Muscle of leg (tissue), 11 donors: ENCODE measurements around the gene ABTB2. TPM values are rescaled to one million over a fixed set of nuclear protein-coding genes. Genes with fewer than 3 reads are reported as not detected.
"Not testable (repeated sequence)": the region's sequence is repeated elsewhere in the genome, so short reads cannot be mapped to it uniquely, and the experiment has no call there.

Source experiments
- DNase-seq: peaks from one replicate; pipeline ENCODE4 v3.0.0; 2013
- H3K27ac ChIP-seq: one replicate; pipeline ENCODE4 v1.5.1; 2013; ENCODE audit warnings: mild to moderate bottlenecking, low read length, control low read depth
- H3K27me3 ChIP-seq: one replicate; pipeline ENCODE4 v1.6.1; 2013; ENCODE audit warnings: low read length; ENCODE audit not compliant: control insufficient read depth, insufficient read depth
- H3K36me3 ChIP-seq: one replicate; pipeline ENCODE4 v1.6.1; 2013; ENCODE audit warnings: low read length; ENCODE audit not compliant: control insufficient read depth, insufficient read depth
- H3K4me1 ChIP-seq: one replicate; pipeline ENCODE4 v1.6.1; 2013; ENCODE audit warnings: low read length; ENCODE audit not compliant: control insufficient read depth, insufficient read depth
- H3K4me3 ChIP-seq: one replicate; pipeline ENCODE4 v1.5.1; 2013; ENCODE audit warnings: low read length, control low read depth
- H3K9me3 ChIP-seq: replicated peaks from 2 replicates; pipeline ENCODE4 v1.6.1; 2013; ENCODE audit warnings: low read depth, low read length; ENCODE audit not compliant: control insufficient read depth
- WGBS: methylation state at CpG from one replicate; pipeline ENCODE4 v1.1.5; 2013; ENCODE audit warnings: missing lambda C conversion rate; ENCODE audit not compliant: insufficient coverage; 5-methylcytosine and 5-hydroxymethylcytosine counted together
- polyA plus RNA-seq, 8 donors: library from polyadenylated mRNA; unstranded; fragments of 120-200 nt; gene quantifications; one replicate each; pipeline versions ENCODE4 v1.2.1 to v1.2.3, GENCODE V29; 2013; ENCODE audit warnings: inconsistent platforms in 1 of 8, low replicate concordance in 1 of 8; ENCODE audit not compliant: insufficient read length in 8 of 8, insufficient read depth in 1 of 8
- total RNA-seq: library from RNA; stranded (reverse); fragments of 120-200 nt; gene quantifications from one replicate; pipeline ENCODE4 v1.2.4, GENCODE V29; 2013

The ABTB2 gene
- total and polyA plus RNA-seq, 9 donors, result 3.5 to 8.5 (median 6.5) TPM

DNA sequence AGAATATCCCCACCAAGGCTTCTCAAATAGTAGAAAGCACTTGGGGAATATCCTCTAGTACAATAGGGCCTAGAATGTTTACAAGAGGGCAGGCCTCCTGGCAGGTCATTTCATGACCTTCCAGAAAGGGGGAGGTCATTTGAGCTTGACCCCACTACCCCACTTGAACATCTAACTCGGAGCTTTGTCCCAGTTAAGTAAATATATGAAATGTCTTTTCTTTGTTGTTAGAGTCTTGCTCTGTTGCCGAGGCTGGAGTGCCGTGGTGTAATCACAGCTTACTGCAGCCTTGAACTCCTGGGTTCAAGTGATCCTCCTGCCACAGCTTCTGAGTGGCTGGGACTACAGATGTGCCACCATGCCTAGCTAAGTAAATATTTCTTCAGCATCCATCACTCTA is 108.4 kb downstream of the ABTB2 start:
- H3K36me3 ChIP-seq, result no peaks in the 10 kb centered on the region
- no peak overlapping the region for H3K27ac ChIP-seq
- H3K4me3 ChIP-seq, result no peak overlapping the region
- no CpG with 5 or more reads among the region's 3 CpGs for WGBS
- no peaks in the 10 kb centered on the region for H3K27me3 ChIP-seq
- peaks cover 13% of the 10 kb centered on the region for H3K4me1 ChIP-seq
- no peak for DNase-seq
- no peaks in the 10 kb centered on the region for H3K9me3 ChIP-seq

DNA sequence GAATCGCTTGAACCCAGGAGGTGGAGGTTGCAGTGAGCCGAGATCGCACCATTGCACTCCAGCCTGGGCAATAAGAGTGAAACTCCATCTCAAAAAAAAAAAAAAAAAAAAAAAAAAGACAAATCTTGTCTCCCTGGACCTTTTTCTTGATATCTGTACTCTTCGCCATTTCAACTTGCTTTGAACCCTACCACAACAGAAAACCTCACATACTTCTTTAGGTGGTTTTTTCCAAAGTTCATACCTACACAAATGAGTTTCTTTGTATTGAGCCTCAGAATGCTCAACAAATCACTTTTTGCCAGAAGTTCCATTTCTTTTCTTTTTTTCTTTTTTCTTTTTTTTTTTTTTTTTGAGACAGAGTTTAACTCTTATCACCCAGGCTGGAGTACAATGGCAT is 111.3 kb downstream of the ABTB2 start:
- not testable (repeated sequence) for H3K4me3 ChIP-seq, H3K27me3 ChIP-seq, H3K9me3 ChIP-seq, H3K36me3 ChIP-seq, DNase-seq, H3K27ac ChIP-seq
- peaks cover 13% of the 10 kb centered on the region for H3K4me1 ChIP-seq
- no CpG with 5 or more reads among the region's 4 CpGs for WGBS

DNA sequence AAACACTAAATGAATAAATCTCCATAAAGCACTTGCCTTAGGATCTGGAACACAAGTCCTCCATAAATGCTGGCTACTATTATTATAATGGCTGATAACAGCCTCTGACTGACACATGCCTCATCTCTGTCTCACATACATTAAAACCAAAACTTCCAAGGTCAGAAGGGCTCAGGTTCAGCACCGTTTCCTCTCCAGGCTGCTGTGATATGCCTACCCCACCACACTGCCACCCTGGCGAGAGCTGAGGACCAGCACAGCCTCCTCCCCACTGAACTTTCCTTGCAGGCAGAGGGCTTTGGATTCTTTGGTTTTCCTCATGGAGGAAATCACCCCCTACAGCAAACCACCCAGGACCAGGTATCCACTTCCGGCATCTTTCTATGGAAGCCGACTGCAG is 112.8 kb downstream of the ABTB2 start:
- Histone ChIP-seq H3K9me3 (no peaks in the 10 kb centered on the region), H3K4me3 (no peak overlapping the region), H3K27me3 (no peaks in the 10 kb centered on the region), H3K27ac (no peak overlapping the region), H3K36me3 (no peaks in the 10 kb centered on the region), H3K4me1 (peaks cover 8% of the 10 kb centered on the region)
- 92% methylated on average over 4 of the region's 4 CpGs for WGBS
- DNase-seq, result no peak

DNA sequence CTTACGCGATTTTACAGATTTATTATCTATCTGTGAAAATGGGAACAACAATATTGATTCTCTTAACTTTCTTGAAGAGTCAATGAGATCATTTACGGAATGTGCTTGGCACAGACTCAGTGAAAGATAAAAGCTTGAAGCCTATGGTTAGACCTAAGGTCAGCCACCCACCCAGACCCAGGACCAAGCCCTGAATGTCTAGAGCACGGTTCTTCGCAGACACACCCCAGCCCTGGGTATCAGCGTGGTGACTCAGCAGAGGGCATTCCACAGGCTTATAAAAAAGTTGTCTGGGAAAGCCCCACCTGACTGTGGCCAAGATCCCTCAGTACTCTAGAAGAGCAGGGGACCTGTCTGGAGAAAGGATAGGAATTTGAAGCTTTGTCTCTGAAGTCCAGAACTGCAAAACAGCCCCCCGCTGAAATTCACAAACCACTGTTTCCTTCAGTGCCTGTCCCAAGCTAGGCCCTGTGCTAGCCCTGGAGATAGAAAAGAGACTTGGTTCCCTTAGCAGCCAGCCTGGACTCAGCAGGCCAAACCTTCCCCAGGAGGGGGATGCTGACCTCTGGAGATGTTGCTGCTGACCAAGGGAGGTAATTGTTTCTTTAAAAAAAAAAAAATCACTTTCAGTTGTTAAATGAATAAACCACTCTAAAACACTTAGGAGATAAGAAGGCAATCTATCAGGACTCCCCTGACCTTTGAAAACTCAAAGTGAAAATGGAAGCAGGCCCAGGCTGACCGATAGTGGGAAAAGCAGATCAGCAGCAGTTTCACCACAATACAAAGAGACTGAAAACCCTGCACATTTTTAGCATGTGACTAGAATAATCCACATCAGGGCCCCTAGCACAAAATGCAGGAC is 114.0 kb downstream of the ABTB2 start:
- Histone ChIP-seq H3K27ac (no peak overlapping the region), H3K4me1 (peaks cover 14% of the 10 kb centered on the region), H3K36me3 (no peaks in the 10 kb centered on the region), H3K27me3 (no peaks in the 10 kb centered on the region), H3K4me3 (no peak overlapping the region), H3K9me3 (no peaks in the 10 kb centered on the region)
- no peak for DNase-seq
- WGBS, result 92% methylated on average over 4 of the region's 8 CpGs

DNA sequence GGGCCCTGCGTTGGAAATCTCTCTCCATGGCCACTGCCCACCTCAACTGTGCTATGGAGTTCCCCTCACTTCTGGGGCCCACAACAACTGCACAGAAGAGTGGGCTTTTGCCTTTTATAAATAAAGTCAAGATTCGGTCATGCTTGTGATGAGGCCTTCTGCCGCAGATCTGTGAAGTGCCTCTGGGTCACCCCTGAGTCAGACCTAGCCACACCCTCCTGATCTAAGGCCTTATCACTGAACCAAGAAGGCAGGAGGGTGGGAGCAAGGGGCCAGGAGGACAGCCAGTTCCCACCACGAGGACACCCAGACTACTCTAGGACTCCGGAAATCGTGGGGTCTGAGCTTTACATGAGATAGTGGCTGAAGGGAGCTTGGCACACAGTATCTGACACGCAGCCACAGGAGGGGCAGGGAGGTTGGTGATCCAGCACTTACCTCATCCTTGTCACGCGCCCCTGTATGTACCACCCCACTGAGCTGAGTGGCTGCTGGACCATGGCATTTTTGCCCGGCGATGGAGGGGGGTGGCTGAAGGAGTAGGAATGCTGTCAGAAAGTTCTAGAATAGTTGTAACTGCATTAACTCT is 115.7 kb downstream of the ABTB2 start:
- 94% methylated on average over 7 of the region's 11 CpGs for WGBS
- DNase-seq, result no peak
- no peaks in the 10 kb centered on the region for H3K27me3 ChIP-seq
- peaks cover 14% of the 10 kb centered on the region for H3K4me1 ChIP-seq
- no peak overlapping the region for H3K27ac ChIP-seq
- no peaks in the 10 kb centered on the region for H3K36me3 ChIP-seq
- no peak overlapping the region for H3K4me3 ChIP-seq
- H3K9me3 ChIP-seq, result no peaks in the 10 kb centered on the region

DNA sequence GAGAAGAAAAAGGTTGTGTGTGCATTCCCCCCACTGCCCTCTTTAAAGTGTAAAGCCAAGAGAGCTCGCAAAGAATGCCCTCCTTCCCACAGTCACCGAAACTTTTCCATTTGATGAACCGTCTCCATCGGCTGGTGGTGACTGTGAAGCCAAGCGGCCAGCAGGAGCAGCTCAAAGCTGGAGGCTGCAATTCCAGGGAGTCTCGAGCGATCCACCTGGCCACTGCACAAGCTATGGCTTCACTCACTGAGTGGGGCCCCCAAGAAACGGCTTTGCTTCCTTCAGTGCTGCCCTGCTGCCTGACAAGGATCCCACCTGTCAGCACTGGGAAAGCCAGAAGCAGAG is 117.7 kb downstream of the ABTB2 start:
- Histone ChIP-seq H3K9me3 (no peaks in the 10 kb centered on the region), H3K4me3 (no peak overlapping the region), H3K36me3 (no peaks in the 10 kb centered on the region), H3K4me1 (peaks cover 21% of the 10 kb centered on the region), H3K27ac (no peak overlapping the region), H3K27me3 (no peaks in the 10 kb centered on the region)
- 15% methylated on average over 8 of the region's 8 CpGs for WGBS
- no peak for DNase-seq

DNA sequence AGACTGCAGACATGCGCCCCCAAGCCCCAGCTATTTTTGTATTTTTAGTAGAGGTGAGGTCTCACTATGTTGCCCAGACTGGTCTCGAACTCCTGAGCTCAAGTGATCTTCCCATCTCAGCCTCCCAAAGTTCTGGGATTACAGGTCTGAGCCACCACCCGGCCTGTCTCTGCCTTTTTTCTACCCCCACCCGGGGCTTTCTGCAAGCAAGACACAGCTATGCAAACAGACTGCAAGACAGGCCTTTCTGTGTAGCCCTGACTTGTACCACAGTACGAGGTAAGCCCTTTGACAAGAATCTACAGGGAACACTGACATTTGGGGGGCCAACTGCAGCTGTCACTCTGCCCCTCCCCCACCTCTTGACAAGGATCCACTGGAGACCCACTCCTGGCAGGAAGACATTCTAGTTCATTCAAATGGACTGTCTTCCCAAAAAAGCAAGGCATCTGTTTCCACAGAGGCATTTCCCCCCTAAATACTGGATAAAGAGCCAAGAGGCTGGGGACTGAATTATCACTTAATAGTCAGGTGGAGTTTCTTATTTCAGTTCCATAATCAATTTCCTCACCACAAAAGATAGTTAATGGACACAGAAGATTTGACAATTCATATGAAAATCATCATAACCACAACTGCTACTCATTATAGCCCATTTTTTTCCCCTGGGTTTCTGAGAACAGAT is 118.2 kb downstream of the ABTB2 start:
- WGBS, result 32% methylated on average over 3 of the region's 5 CpGs
- H3K27ac ChIP-seq, result no peak overlapping the region
- H3K9me3 ChIP-seq, result no peaks in the 10 kb centered on the region

DNA sequence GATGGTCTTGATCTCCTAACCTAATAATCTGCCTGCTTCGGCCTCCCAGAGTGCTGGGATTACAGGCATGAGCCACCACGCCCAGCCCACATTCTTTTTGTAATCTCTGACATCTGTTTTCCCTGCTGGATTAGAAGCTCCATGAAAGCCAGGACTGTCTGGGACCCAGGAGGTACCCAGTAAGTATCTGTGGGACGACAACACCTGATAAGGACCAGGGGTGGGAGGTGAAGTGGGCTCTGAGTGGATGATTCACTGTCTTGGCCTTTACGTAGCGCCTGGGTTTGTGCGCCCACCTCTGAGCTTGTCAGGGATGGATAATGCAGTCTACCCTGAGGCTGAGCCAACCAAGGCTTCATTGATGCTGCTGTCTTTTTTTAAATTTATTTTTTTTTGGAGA is 118.8 kb downstream of the ABTB2 start:
- Histone ChIP-seq H3K27me3 (no peaks in the 10 kb centered on the region), H3K4me3 (no peak overlapping the region), H3K27ac (no peak overlapping the region), H3K4me1 (peaks cover 26% of the 10 kb centered on the region), H3K36me3 (no peaks in the 10 kb centered on the region), H3K9me3 (no peaks in the 10 kb centered on the region)
- WGBS, result 90% methylated on average over 3 of the region's 6 CpGs
- no peak for DNase-seq

More for the DNA sequence above, 118.2 kb downstream of the ABTB2 start:
- Histone ChIP-seq H3K36me3 (no peaks in the 10 kb centered on the region), H3K27me3 (no peaks in the 10 kb centered on the region), H3K4me1 (peaks cover 21% of the 10 kb centered on the region), H3K4me3 (no peak overlapping the region)
- no peak for DNase-seq

DNA sequence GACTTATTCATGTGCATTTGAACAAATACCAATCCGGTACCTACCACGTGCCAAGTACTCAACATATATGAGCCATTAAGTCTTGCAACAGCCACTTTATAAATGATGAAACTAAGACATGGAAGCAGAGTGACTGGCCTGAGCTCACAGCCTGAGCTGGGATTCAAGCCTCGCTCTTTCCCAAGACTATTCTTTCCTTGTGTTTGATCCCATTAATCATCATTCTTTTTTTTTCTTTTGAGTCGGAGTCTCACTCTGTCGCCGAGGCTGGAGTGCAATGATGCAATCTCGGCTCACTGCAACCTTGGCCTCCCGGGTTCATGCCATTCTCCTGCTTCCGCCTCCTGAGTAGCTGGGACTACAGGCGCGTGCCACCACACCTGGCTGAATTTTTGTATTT is 119.3 kb downstream of the ABTB2 start:
- Histone ChIP-seq H3K9me3 (no peaks in the 10 kb centered on the region), H3K27ac (no peak overlapping the region), H3K36me3 (no peaks in the 10 kb centered on the region), H3K4me1 (peaks cover 22% of the 10 kb centered on the region), H3K27me3 (no peaks in the 10 kb centered on the region), H3K4me3 (no peak overlapping the region)
- 97% methylated on average over 8 of the region's 11 CpGs for WGBS
- no peak for DNase-seq

DNA sequence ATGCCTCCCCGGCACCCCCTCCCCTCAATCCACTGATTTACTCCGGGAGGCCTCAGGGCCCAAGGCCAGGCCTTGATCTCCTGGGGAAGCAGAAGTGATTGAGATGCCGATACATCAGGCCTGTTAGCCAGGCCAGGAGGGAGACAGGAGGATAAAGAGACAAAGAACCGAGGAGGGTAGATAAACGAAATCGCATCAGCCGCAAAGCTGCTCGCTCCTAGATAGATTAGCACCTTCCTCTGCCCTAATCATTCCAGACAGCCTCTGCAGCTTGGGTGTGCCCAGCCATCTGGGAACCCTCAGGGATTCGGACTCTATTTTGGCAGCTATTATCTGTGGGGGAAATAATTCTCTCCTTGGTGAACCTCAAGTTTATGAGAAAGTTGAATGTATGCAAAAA is 121.2 kb downstream of the ABTB2 start:
- no CpG with 5 or more reads among the region's 9 CpGs for WGBS
- no peaks in the 10 kb centered on the region for H3K9me3 ChIP-seq
- no peak for DNase-seq

More for the DNA sequence above, 121.2 kb downstream of the ABTB2 start:
- peaks cover 22% of the 10 kb centered on the region for H3K4me1 ChIP-seq
- H3K36me3 ChIP-seq, result no peaks in the 10 kb centered on the region
- no peak overlapping the region for H3K27ac ChIP-seq
- H3K27me3 ChIP-seq, result no peaks in the 10 kb centered on the region
- H3K4me3 ChIP-seq, result no peak overlapping the region
